ENCODE measurements around the gene PXDN.
A peak's percentile ranks its signal among the peaks of the same experiment; 100 is the strongest.

Gene PXDN

GRCh38 chr2:1645761-1646476 is 98.4 kb downstream of the PXDN start:
- TF ChIP-seq, protein P1, sequence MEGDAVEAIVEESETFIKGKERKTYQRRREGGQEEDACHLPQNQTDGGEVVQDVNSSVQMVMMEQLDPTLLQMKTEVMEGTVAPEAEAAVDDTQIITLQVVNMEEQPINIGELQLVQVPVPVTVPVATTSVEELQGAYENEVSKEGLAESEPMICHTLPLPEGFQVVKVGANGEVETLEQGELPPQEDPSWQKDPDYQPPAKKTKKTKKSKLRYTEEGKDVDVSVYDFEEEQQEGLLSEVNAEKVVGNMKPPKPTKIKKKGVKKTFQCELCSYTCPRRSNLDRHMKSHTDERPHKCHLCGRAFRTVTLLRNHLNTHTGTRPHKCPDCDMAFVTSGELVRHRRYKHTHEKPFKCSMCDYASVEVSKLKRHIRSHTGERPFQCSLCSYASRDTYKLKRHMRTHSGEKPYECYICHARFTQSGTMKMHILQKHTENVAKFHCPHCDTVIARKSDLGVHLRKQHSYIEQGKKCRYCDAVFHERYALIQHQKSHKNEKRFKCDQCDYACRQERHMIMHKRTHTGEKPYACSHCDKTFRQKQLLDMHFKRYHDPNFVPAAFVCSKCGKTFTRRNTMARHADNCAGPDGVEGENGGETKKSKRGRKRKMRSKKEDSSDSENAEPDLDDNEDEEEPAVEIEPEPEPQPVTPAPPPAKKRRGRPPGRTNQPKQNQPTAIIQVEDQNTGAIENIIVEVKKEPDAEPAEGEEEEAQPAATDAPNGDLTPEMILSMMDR (IDR thresholded peaks at IDR 0.05; ENCODE audit: low read length, missing control alignments): no peak
- no peak overlapping the region for H3K4me3 ChIP-seq (replicated peaks; ENCODE audit: low read depth, low read length)
- DNase-seq (ENCODE audit: low read depth): no peak

DNA sequence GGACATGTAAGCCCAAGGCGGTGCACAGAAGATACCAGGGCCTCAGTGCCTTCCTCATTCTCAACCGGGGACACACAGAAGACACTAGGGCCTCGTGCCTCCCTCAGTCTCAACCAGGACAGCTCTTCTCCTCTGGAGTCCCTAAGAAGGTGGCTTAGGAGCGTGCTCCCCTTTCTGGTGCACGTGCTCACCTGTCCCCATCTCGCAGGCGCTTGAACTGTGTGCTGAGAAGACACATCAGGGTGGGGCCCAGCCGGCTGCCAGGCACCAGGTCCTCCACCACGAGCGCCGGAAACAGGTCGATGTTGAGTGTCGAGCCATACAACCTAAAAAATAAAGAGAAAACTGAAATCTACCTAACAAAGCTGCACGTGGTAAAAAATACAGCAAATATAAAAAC is 99.9 kb downstream of the PXDN start:
- H3K4me3 ChIP-seq (replicated peaks; ENCODE audit: low read depth, low read length): no peak overlapping the region
- TF ChIP-seq, protein P1 (IDR thresholded peaks at IDR 0.05; ENCODE audit: low read length, missing control alignments): no peak
- DNase-seq (ENCODE audit: low read depth): no peak

DNA sequence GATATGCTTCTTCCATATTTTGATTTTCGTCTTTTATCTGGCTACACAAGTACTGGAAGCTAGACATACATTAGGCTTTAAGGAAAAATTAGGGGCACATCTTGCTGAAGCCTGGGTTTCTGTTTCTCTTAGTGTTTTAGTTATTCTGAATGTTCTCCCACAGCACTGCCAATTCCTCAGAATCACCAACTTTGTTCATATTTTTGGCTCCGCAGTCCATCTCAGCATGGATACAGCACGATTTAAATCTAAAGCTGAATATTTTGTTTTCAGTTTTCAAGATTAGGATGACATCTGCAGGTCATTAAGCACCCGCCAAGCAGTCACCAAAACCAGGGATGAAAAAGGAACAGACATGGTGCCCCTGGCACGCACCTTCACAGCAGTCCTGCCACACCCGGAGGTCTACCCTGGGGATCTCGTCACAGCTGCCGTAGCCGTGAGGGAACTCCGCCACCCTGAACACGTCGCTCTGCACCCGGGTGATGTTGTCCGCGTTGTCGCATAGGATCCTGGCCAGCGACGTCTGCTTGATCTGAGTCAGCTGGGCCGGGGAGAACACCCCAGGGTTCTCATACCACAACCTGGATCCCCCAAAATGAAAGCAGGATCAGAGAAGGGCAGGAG is 101.2 kb downstream of the PXDN start:
- TF ChIP-seq, protein P1 (IDR thresholded peaks at IDR 0.05; ENCODE audit: low read length, missing control alignments): no peak
- DNase-seq (ENCODE audit: low read depth): no peak
- H3K4me3 ChIP-seq (replicated peaks; ENCODE audit: low read depth, low read length): no peak overlapping the region

GRCh38 chr2:1642066-1642861 is 102.1 kb downstream of the PXDN start:
- DNase-seq (ENCODE audit: low read depth): no peak
- TF ChIP-seq, protein P1 (IDR thresholded peaks at IDR 0.05; ENCODE audit: low read length, missing control alignments): no peak
- no peak overlapping the region for H3K4me3 ChIP-seq (replicated peaks; ENCODE audit: low read depth, low read length)

DNA sequence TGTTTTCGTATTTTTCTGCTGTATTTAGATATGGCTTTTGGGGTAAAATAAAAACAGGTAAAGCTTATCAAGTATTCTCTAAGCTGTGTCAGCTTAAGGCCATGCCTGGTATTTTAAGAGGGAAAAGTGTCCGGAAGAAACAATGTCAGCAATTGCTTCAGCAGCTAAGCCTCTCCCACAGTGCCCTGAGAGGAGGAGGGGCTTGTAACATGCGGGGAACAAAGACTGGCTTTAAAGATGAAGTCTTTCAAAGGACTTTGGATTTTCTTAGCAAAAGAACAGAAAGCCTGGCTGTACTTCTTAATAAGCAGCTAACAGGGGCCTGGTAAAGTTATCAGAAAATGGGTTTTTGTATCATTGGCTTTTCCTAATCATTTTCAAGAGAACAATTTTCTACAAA is 102.8 kb downstream of the PXDN start:
- TF ChIP-seq, protein P1 (IDR thresholded peaks at IDR 0.05; ENCODE audit: low read length, missing control alignments): no peak
- no peak overlapping the region for H3K4me3 ChIP-seq (replicated peaks; ENCODE audit: low read depth, low read length)
- DNase-seq (ENCODE audit: low read depth): peak; percentile 26

DNA sequence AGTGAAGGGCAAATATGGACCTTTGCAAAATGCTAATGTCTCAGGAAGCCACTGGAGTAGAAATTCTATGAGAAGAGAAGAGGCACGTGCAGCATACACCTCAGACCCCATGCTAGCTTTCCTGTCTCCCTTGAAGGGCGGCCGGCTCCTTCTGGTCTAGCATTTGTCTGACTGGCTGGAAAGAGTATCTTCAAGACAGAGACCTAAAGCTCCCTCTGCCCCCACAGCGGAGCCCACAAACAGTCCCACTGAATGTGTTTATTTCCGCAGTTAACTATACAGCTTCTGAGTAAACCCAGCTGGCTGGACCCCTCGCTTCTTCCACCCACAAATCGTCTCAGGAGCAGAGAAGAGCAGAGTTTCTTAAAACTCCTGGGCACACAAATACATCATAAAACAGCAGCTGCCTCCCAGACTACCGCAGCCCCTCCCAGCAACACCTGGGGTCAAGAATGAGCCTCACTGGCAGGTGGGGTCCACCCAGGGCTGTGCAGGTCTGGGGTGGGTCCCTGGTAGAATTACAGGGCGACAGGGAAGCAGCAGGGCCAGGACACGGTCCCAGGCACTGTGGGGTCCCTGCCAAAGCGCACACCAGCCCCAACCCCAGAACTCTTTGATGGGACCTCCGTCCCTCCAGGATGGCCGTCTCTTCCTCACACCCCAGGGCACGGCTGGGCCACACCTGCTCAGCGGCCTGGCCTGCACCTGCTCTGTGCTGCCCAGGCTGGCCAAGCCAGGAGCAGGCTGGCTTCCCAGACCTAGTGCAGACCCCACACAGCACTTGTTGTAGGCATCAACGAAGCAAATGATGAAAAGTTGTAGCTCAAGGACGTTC is 103.8 kb downstream of the PXDN start:
- DNase-seq (ENCODE audit: low read depth): no peak
- no peak overlapping the region for H3K4me3 ChIP-seq (replicated peaks; ENCODE audit: low read depth, low read length)
- TF ChIP-seq, protein P1 (IDR thresholded peaks at IDR 0.05; ENCODE audit: low read length, missing control alignments): no peak
